ENCODE data around the gene FOXK2. TPM values are rescaled to one million over a fixed set of nuclear protein-coding genes. Genes with fewer than 3 reads are reported as not detected.

FOXK2 gene
- total RNA-seq, 1 experiment from 2014 or later, result 118 TPM

- no peaks in the 10 kb centered on the region for H3K9me3 Mint-ChIP-seq (ENCODE audit: unreplicated experiment)
- Histone ChIP-seq H3K4me1 (peaks cover 8% of the 10 kb centered on the region; the same call in 1 of the 2 replicates), H3K4me3 (ENCODE audit: low read depth, low read length) (no peak overlapping the region), H3K27me3 (replicated peaks; ENCODE audit: control insufficient read depth, insufficient read depth, low read length) (no peaks in the 10 kb centered on the region), H3K9me3 (no peaks in the 10 kb centered on the region), H3K36me3 (ENCODE audit: control insufficient read depth, insufficient read depth, low read length) (no peaks in the 10 kb centered on the region)
- no peaks in the 10 kb centered on the region for H3K27me3 Mint-ChIP-seq (ENCODE audit: insufficient read depth, unreplicated experiment)
- H3K4me1 Mint-ChIP-seq (ENCODE audit: low read depth, unreplicated experiment), result peaks cover 8% of the 10 kb centered on the region
- no peak overlapping the region for H3K27ac Mint-ChIP-seq (ENCODE audit: unreplicated experiment)
- no peak for DNase-seq
- ChIA-PET CTCF (interaction anchor here (1.1 kb wide), 1 partner anchor 18 kb away, joined by 3 read pairs; no protein-coding TSS in a partner anchor), POLR2A (interaction anchor here (0.6 kb wide), 1 partner anchor 399 kb away, joined by 5 read pairs; no protein-coding TSS in a partner anchor)
- H3K4me3 Mint-ChIP-seq (ENCODE audit: unreplicated experiment), result no peak overlapping the region
- TF ChIP-seq CTCF (IDR thresholded peaks at IDR 0.05; ENCODE audit: insufficient read depth in 1 of 2, low read depth in 1 of 2, low read length in 1 of 2, severe bottlenecking in 1 of 2, unreplicated experiment in 1 of 2), result no peak
- H3K36me3 Mint-ChIP-seq (ENCODE audit: insufficient read depth, unreplicated experiment), result peaks cover 19% of the 10 kb centered on the region
- intact Hi-C loops (cut with micrococcal nuclease; ENCODE audit: unreplicated experiment), result no loop called here
- BruUV-seq (replicated peaks), result no TSS peak
These were observed 131.2 kb downstream of the FOXK2 start for GRCh38 chr17:82650723-82651122.

GRCh38 chr17:82653651-82654528 lies 134.4 kb downstream of the FOXK2 start:
- Histone ChIP-seq H3K36me3 (ENCODE audit: control insufficient read depth, insufficient read depth, low read length) (no peaks in the 10 kb centered on the region), H3K9me3 (no peaks in the 10 kb centered on the region), H3K27me3 (replicated peaks; ENCODE audit: control insufficient read depth, insufficient read depth, low read length) (no peaks in the 10 kb centered on the region), H3K4me1 (peaks cover 2% of the 10 kb centered on the region; the same call in 1 of the 2 replicates), H3K4me3 (ENCODE audit: low read depth, low read length) (no peak overlapping the region)
- intact Hi-C loops (cut with micrococcal nuclease; ENCODE audit: unreplicated experiment), result no loop called here
- TF ChIP-seq CTCF (IDR thresholded peaks at IDR 0.05; ENCODE audit: insufficient read depth in 1 of 2, low read depth in 1 of 2, low read length in 1 of 2, severe bottlenecking in 1 of 2, unreplicated experiment in 1 of 2), result no peak
- ChIA-PET CTCF (no interaction called here), POLR2A (interaction anchor here (0.6 kb wide), 1 partner anchor 120 kb away, joined by 3 read pairs; no protein-coding TSS in a partner anchor)
- Mint-ChIP-seq H3K4me3 (ENCODE audit: unreplicated experiment) (no peak overlapping the region), H3K27ac (ENCODE audit: unreplicated experiment) (no peak overlapping the region), H3K9me3 (ENCODE audit: unreplicated experiment) (no peaks in the 10 kb centered on the region), H3K36me3 (ENCODE audit: insufficient read depth, unreplicated experiment) (no peaks in the 10 kb centered on the region), H3K4me1 (ENCODE audit: low read depth, unreplicated experiment) (peaks cover 8% of the 10 kb centered on the region), H3K27me3 (ENCODE audit: insufficient read depth, unreplicated experiment) (no peaks in the 10 kb centered on the region)
- DNase-seq, result no peak
- no TSS peak for BruUV-seq (replicated peaks)

Other genes starting within 250 kb of the FOXK2 start
- gene CSNK1D, start 246.0 kb upstream of the FOXK2 start, total RNA-seq (2022), result 196 TPM in 2 replicates
- 0.37 and 0.93 TPM in 2 replicates for gene CD7, start 202.1 kb upstream of the FOXK2 start, total RNA-seq (2022)
- gene SECTM1, start 186.0 kb upstream of the FOXK2 start, total RNA-seq (2022), result 0.37 and 0.75 TPM in 2 replicates
- gene TEX19, start 160.5 kb upstream of the FOXK2 start, total RNA-seq (2022), result 3.4 and 4.2 TPM in 2 replicates
- 0.66 and 1.3 TPM in 2 replicates for gene UTS2R, start 148.0 kb upstream of the FOXK2 start, total RNA-seq (2022)
- 29.5 and 34.2 TPM in 2 replicates for gene HEXD, start 101.4 kb upstream of the FOXK2 start, total RNA-seq (2022)
- 47.2 and 51.2 TPM in 2 replicates for gene OGFOD3, start 101.1 kb upstream of the FOXK2 start, total RNA-seq (2022)
- gene CYBC1, start 69.0 kb upstream of the FOXK2 start, total RNA-seq (2022), result 99.6 and 99.9 TPM in 2 replicates
- gene NARF, start 61.0 kb upstream of the FOXK2 start, total RNA-seq (2022), result 62.1 and 66.1 TPM in 2 replicates
- gene WDR45B, start 128.7 kb downstream of the FOXK2 start, total RNA-seq (2022), result 106 and 110 TPM in 2 replicates
- gene RAB40B, start 179.0 kb downstream of the FOXK2 start, total RNA-seq (2022), result 6.3 and 8.8 TPM in 2 replicates
- gene FN3KRP, start 197.0 kb downstream of the FOXK2 start, total RNA-seq (2022), result 47.2 and 53.6 TPM in 2 replicates
- gene FN3K, start 215.9 kb downstream of the FOXK2 start, total RNA-seq (2022), result 55.7 and 60.0 TPM in 2 replicates
- 94.6 and 108 TPM in 2 replicates for gene TBCD, start 232.3 kb downstream of the FOXK2 start, total RNA-seq (2022)